Stimulated activated CD8-positive, alpha-beta memory T cell treated with anti-CD3 and anti-CD28 coated beads, Interleukin-2, amount 100 ng/mL, for 1 hour (primary cell): ENCODE results near the gene GJB1.
"Not testable (repeated sequence)": the region's sequence is repeated elsewhere in the genome, so short reads cannot be mapped to it uniquely, and the experiment has no call there.

Experiments
- DNase-seq, 2 donors: peaks; one replicate each; pipeline ENCODE4 v3.0.0-alpha.2; 2020; ENCODE audit warnings: low read depth in 2 of 2

The GJB1 gene

GRCh38 chrX:71222929-71223328 is at the start of gene GJB1:
Gene GJB1 (plus strand): TSS chrX:71223224. CDS start chrX:71223708, 484 bp downstream.
- no peak for DNase-seq

DNA sequence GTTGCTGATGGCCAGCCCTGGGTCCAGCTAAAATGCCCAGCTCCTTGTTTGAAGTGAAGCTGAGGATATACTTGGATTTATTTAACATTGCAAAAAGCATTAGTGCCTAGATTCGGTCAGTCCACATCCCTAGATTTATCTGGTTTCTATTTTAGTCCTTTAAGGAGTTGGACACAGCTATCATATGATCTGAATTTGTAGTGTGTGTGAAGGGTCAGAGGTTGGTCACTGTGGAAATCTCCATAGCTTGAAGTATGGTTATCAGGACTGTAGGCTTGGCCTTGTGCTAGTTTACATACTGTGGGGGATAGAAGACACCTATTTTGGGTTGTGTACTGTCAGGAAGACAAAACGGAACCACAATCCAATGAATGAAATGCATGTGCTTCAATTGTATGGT is 49.6 kb upstream of the GJB1 start:
- no peak for DNase-seq

DNA sequence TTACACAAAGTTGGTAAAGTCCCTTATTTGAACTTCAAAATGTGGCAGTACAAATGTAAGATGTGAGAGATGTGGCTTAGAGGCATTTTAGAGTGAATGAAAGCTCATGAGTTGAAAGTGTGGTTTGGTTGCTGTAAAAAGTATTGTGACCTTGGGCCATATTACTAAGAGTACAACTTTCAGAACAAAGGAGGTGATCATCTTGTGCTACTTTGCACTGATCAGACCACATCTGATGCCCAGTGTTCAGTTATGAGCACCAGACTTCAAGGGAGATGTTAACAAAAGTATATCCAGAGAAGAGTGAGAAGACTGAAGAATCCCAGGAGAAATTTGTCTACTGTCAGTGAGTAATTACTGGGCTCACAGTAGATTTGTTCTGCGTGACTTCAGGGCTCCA is 48.2 kb upstream of the GJB1 start:
- no peak for DNase-seq

DNA sequence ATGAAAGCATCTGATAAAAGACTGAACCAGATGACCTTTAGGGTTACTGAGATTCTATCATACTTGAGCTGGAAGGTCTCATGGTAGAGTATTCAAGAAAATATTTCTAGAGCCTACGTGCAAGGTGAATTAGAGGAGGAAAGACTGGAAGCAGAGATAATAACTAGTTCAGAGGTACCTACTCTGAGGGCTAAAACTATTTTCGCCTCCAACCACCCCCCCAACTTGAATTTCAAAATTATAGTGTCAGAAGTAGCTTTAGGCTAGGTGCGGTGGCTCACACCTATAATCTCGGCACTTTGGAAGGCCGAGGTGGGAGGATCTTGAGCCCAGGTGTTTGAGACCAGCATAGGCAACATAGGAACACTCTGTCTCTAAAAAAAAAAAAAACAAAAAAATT is 47.5 kb upstream of the GJB1 start:
- no peak for DNase-seq

- DNase-seq: no peak
Observed at GRCh38 chrX:71177327-71177726, 45.7 kb upstream of the GJB1 start.

DNA sequence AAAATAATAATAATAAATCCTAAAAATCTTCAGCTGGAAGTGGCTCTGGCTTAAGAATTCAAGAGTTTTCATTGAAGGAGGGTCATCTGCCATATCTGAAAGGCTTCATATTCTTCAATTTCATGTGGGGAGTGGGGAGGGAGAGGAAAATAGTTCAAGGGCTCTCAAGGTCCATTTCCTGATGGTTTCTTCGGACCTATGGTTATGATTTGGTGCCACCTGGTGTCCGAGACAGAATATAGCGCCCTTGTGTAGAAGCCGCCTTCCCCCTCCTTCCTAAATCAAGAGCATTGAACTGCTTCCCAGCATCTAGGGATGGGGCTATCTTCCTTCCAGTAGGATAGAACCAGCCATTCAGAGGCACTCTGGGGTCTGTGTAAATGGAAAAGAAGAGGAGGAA is 44.1 kb upstream of the GJB1 start:
- DNase-seq: peak in 1 of 2 donors; percentile 11

GRCh38 chrX:71180579-71181265 is 42.3 kb upstream of the GJB1 start:
- not testable (repeated sequence) for DNase-seq

GRCh38 chrX:71181558-71181909 is 41.5 kb upstream of the GJB1 start:
- DNase-seq: peak in 1 of 2 donors; percentile 15

- DNase-seq: peak; percentile 42 to 61
Observed at GRCh38 chrX:71181910-71182799, 40.9 kb upstream of the GJB1 start.

DNA sequence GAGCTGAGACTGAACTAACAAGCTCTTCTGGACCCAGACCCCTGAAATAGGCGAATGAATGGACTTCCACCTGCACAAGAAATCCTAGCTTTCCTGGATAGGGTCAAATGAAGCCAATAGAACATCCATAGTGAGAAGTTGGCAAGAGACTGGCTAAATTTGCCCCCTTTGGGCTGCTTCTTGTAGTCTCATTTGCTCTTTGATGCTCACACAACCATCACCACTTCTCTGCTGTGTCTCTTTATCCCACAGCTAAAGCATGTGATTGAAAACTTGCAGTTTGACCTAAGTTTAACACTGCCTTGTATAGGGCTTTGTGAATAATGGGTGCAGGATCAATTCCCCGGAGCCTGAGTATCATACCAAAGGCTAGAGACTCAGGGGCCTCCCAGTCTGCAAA is 40.2 kb upstream of the GJB1 start:
- DNase-seq: no peak

- no peak for DNase-seq
Observed at GRCh38 chrX:71183341-71183740, 39.7 kb upstream of the GJB1 start.

- no peak for DNase-seq
Observed at GRCh38 chrX:71184092-71184491, 38.9 kb upstream of the GJB1 start.

GRCh38 chrX:71184803-71185495 is 38.1 kb upstream of the GJB1 start:
- DNase-seq: no peak

GRCh38 chrX:71191248-71191647 is 31.8 kb upstream of the GJB1 start:
- no peak for DNase-seq

- DNase-seq: no peak
Observed at GRCh38 chrX:71195964-71196649, 26.9 kb upstream of the GJB1 start.

DNA sequence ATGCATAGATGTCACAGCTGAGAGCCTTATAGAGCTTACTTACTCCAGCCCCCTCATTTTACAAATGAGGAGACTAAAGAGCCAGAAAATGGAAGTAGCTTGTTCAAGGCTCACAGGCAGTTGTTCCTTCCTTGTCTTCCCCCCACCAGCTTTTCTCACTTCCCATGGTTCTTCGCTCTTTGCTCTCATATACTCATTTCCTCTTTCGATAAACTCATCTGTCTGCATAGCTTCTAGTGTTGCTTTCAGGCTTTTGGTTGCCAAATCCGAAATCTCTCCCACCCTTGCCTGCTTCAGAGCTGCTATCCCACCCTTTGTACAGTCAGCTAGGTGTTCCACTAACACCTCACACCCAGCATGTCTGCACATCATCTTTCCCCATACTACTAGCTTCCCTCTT is 25.0 kb upstream of the GJB1 start:
- DNase-seq: no peak

DNA sequence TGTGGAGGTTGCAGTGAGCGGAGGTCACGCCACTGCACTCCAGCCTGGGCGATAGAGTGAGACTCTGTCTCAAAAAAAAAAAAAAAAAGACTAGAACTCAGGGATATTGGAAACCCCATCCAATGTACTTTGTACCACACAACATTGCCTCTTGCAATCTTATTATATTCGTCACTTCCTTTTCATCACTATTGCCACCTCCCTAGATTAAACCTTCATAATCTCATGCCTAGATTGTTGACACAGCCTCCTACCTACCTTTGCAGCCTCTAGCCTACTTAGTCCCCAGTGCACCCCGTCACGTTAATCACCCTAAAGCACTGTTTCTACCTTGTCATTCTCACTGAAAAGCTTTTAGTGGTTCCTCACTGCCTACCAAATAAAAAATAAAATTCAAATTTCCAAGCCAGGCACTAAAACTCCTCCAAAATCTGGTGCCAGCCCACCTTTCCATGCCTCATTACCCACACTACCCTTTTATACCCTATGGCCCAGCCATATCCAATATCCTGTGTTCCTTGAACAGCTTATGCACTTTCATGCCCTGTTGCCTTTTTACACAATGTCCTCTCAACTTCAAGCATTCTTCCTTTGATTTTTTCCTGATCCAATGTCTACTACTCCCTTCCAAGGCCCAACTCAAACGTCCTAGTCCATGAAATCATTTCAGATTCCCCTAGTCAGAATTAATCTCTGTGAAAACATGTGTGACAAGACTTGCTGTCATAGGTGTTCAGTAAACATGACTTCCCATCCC is 23.6 kb upstream of the GJB1 start:
- no peak for DNase-seq

DNA sequence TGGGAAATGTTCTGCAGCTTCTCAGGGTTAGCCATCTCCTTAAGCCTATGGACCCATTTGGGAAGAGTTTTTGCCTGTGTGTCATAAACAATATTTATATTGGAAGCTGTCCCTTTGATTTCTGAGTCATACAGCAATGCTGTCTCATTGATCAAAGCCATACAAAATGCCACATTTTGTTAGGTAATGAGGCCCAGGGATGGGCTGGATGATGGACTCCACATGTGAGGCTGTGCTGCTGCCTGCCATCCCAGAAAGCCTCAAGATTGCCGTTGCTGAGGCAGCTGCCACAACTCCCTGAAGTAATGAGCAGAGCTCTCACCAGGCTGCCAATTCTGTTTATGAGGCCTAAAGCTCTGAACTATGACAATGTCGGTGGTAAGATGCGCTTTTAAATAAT is 12.2 kb upstream of the GJB1 start:
- no peak for DNase-seq

DNA sequence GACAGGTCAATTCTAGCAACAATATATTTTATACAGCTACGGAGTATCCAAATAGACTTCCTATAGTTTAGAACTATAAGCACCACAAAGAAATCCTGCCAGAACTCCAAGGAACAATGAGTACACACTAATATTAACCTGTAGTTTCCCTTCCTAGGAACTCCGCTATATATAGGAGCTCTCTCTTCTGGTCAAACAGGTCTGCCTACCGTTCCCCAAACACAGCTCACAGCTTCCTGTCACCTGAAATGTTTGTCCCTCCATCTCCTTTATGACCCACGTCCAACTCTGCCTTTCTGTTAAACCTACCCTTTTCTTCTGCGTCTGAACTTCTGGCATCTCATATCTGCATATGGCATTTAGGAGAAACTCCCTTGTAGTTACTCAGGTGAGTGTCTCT is 10.5 kb upstream of the GJB1 start:
- no peak for DNase-seq

DNA sequence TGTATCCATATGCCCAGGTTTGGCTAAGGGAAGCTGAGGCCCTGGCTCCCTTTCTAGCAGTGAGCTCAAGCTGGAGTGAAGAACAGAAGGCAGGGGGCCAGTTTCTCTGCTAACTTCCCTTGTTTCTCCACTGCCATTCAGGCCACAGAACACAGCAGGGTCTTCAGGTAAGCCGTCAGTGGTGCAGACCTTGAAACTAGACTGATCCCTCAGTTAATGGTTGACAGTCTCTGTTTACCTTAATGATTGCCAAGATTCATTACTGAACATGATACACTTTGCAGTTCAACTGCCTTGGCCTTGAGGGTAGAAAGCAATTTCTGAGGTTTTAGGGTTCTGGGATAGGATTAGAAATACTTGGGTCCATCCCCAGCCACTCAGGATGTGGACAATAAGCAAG is 8.9 kb upstream of the GJB1 start:
- DNase-seq: no peak

- DNase-seq: no peak
Observed at GRCh38 chrX:71214604-71215337, 8.3 kb upstream of the GJB1 start.
